Activated naive CD4-positive, alpha-beta T cell treated with anti-CD3 and anti-CD28 coated beads, Interleukin-2, amount 50 U/mL, for 72 hours (primary cell): ENCODE measurements around the gene PCDH12. TPM values are rescaled to one million over a fixed set of nuclear protein-coding genes. Genes with fewer than 3 reads are reported as not detected.

Experiments
- ATAC-seq, 2 donors: fragments of 150-1000 bp; cut with Tn5 transposase; 2 replicates each; pipeline ENCODE4 v1.10.0; 2021; ENCODE audit warnings: mild to moderate bottlenecking in 2 of 2, moderate library complexity in 2 of 2
- DNase-seq, 2 donors: peaks; one replicate each; pipeline ENCODE4 v3.0.0; 2021 to 2022; ENCODE audit warnings: low spot score in 2 of 2
- H3K27ac Mint-ChIP-seq, 2 donors: one replicate each; pipeline ENCODE4 v1.8.0; 2022; ENCODE audit warnings: mild to moderate bottlenecking in 2 of 2, mixed read lengths in 2 of 2
- H3K36me3 Mint-ChIP-seq, 2 donors: one replicate each; pipeline ENCODE4 v1.8.0; 2022; ENCODE audit warnings: mixed read lengths in 2 of 2
- H3K9me3 Mint-ChIP-seq, 2 donors: one replicate each; pipeline ENCODE4 v1.8.0; 2022; ENCODE audit warnings: mixed read lengths in 2 of 2
- total RNA-seq, 2 donors: library from RNA; stranded (reverse); gene quantifications; one replicate each; pipeline ENCODE4 v1.2.3, GENCODE V29; 2022

PCDH12 gene
- total RNA-seq, 2 donors from 2014 or later: 0.60 to 0.73 TPM

DNA sequence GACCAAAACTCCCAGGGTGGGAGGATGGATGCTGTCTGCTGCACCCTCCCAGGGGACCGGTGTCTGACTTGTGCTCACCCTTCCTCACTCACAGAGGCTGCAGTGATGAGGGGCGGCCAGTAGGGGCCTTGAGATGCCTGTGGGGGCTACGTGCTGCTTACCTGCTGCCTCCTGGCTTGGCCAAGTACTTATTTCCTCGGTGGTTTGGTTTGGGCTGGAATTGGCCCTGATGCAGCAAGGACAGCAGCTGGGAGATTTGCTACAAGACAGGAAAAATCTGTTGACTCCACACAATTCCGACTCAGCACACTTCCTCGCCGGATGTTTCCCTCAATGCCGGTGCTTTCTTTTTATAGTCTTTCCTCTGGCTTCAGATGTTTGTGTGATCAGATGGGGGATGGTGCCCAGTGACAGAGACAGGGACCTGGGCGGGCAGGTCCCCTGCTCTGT lies 6.6 kb downstream of the PCDH12 start:
- H3K27ac Mint-ChIP-seq: peak overlapping the region; percentile 11 to 40
- H3K9me3 Mint-ChIP-seq: no peaks in the 10 kb centered on the region
- DNase-seq (peak in 1 of 2 donors; percentile 39), ATAC-seq (peak; percentile 29 to 84)
- H3K36me3 Mint-ChIP-seq: no peaks in the 10 kb centered on the region

DNA sequence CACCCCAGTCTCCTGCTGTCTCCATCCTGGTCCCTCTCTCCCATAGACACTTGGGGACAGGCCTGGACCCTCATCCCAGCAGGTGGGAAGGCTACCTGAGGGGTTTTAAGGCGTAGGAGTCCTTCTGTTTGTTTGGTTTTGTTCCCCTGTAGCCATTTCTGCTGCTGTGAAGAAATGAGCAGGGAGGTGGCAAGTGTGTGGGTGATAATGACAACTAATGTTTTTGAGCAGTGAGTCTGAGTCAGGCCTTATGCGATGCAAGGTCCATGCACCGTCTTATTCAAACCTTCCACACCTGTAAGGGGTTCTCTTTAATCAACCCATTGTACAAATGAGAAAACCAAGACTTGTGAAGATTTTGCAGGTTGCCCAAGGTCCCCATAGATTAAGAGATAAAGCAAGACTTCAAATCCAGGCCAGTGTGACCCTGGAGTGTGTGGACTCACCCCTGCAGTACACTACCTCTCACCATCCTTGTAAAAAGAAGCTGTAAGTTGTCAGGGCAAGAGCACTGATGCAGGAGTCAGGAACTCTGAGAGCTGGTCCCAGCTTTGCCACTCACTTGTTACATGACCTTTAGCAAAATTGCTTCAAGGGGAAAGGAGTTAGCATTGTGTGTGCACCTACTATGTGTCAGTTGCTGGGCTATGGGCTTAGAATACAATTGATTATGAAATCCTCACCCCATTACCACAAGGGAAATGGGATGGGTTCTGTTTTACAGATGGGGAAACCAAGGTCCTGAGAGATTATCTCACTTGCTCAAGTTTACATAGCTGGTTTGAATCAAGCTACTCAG lies 7.6 kb downstream of the PCDH12 start:
- no peak overlapping the region for H3K27ac Mint-ChIP-seq
- ATAC-seq: peak in 1 of 2 donors; percentile 46

DNA sequence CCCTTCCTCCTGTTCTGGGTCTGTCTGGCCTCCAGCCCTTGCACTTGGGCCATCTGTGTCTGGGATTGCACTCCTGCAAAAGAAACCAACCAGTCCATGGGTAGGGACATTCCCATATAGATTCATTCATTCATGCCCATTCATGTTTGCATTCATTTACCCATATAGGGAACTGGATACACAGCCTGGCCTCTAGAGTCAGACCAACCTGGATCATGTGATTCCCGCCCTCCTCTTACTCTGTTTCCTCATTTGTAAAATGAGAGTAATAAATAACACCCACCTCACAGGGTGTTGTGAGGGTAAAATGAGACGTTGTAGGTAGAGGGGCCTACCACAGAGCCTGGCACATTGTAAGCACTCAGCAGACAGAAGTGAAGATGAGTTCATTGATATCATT lies 8.5 kb downstream of the PCDH12 start:
- Mint-ChIP-seq H3K9me3 (no peaks in the 10 kb centered on the region), H3K27ac (no peak overlapping the region), H3K36me3 (no peaks in the 10 kb centered on the region)
- DNase-seq: no peak
- no peak for ATAC-seq

More for the DNA sequence above, 7.6 kb downstream of the PCDH12 start:
- Mint-ChIP-seq H3K9me3 (no peaks in the 10 kb centered on the region), H3K36me3 (no peaks in the 10 kb centered on the region)
- no peak for DNase-seq

DNA sequence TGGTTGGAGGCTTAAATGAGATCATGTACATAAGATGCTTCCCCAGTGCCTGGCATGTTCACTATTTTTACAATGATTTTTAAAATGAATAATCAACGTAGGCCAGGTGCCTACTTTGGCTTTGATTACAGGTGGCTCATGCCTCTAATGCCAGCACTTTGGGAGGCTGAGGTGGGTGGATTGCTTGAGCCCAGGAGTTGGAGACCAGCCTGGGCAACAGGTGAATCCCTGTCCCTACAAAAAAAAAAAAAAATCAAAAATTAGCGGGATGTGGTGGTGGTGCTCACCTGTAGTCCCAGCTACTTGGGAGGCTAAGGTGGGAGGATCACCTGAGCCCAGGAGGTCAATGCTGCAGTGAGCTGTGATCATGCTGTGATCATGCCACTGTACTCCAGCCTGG lies 9.2 kb downstream of the PCDH12 start:
- H3K27ac Mint-ChIP-seq: no peak overlapping the region
- DNase-seq: no peak
- H3K36me3 Mint-ChIP-seq: no peaks in the 10 kb centered on the region
- H3K9me3 Mint-ChIP-seq: no peaks in the 10 kb centered on the region
- no peak for ATAC-seq

DNA sequence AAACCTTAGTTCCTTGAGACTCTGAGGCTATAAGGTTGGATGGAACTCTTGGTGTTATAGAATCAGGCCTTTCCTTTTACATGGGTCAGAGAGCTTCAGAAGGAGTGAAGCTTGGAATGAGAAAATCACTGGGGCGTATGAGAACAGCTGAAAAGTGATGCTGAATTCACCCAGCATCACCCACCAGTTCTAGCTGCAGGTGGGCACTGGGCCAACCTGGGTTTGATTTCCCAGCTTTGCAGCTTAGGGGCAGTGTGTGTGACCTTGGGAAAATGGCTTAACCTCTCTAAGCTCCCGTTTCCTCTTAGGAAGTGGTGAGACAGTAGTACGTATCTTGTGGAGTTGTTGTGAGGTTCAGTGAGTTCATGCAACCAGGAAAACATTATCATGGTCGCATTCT lies 10.7 kb downstream of the PCDH12 start:
- DNase-seq (no peak), ATAC-seq (no peak)
- no peak overlapping the region for H3K27ac Mint-ChIP-seq
- H3K36me3 Mint-ChIP-seq: no peaks in the 10 kb centered on the region
- H3K9me3 Mint-ChIP-seq: no peaks in the 10 kb centered on the region

DNA sequence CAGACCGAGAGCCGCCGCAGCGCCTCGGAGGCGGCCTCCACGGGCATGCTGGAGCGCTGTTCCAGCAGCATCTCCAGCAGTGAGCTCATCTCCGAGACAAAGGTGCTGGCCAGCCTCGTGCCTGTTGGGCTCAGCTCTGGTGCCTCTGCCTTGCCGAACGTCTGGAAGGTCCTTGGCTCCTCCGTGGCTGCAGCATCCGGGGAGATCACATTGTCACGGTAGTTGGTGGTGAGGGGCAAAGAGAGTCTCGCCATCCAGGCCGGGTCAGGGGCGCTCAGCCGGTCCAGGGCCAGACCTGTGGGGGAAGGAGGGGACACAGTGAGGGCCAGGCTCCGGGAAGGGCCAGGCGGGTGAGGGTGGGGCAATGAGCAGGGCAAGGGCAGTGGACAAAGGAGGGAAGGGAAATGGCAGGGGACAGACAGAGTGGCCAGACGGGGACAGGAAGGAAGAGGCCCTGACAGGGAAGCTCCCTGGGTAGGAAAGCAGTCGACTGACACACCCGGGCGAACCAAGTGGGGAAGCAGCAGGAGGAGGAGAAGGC lies 12.4 kb downstream of the PCDH12 start:
- ATAC-seq: no peak
- Mint-ChIP-seq H3K27ac (no peak overlapping the region), H3K9me3 (no peaks in the 10 kb centered on the region), H3K36me3 (no peaks in the 10 kb centered on the region)
- no peak for DNase-seq

DNA sequence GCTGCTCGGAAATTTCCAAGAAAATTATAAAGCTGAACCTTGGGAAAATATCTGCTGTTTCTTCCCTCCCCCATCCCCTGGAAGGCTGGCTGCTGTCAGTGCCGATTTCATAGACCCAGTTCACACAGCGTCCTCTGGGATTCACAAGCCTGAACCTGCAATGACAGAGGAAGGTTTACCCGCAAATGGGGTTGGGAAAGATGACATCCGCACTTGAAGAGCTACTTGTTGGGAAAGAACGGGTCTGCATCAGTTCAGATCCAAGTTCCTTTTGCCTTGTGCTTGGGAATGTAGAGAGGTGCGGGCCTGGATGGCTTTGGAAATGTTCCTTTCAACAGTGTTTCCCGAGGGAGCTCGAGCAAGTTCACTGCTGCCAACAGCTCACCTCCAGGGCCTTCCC lies 13.9 kb downstream of the PCDH12 start:
- Mint-ChIP-seq H3K36me3 (no peaks in the 10 kb centered on the region), H3K27ac (no peak overlapping the region), H3K9me3 (no peaks in the 10 kb centered on the region)
- ATAC-seq (no peak), DNase-seq (no peak)

DNA sequence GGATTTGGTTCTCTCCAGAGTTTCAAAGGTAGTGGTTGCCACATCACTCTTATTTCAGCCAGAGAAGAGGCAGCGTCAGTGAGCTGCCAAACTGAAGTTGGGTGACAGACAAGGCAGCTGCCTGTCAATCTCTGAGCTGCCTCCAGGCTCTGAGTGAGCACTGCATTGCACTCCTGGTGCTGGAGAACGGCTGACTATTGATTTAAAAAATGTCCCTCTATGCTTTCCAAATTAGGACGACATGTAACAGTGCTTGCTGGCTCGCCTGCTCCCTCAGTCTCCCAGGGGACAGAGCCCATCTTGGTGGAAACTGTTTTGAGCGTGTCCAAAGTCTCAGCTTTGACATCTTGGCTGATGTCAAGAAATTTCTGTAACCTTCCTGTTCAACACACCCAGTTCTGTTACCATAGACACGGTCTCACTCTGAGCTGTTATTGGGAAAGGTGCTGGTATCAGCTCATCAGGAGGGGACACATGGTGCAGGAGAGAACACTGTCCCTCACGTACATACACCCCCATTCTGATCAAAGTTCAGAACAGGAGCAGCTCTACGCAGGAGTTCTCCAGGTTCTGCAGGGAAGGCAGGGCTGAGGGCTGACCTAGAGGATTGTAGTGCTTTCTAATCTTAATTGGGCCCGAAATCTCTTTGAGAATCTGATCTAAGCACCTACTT lies 15.7 kb downstream of the PCDH12 start:
- ATAC-seq (no peak), DNase-seq (no peak)
- peak overlapping the region in 1 of 2 donors; percentile 87 for H3K27ac Mint-ChIP-seq
- no peaks in the 10 kb centered on the region for H3K9me3 Mint-ChIP-seq
- no peaks in the 10 kb centered on the region for H3K36me3 Mint-ChIP-seq

DNA sequence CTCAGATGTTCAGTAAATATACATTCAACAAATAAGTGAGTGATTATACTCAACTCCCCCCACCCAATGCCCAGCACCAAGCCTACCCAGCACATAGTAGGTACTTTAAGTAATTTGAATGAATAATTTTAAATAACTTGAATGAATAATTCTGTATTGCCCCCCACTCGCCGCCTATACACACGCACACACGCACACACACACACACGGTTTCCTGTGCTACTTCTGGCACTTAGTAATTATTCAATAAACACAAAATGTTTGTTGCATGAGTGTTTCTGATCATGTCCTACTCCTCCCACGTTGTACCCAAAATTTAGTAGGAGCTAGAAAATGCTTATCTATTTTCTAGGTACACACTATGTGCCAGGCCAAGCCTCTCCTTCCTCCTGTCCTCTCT lies 16.2 kb downstream of the PCDH12 start:
- ATAC-seq (no peak), DNase-seq (no peak)
- Mint-ChIP-seq H3K9me3 (no peaks in the 10 kb centered on the region), H3K27ac (peak overlapping the region in 1 of 2 donors; percentile 87), H3K36me3 (no peaks in the 10 kb centered on the region)

DNA sequence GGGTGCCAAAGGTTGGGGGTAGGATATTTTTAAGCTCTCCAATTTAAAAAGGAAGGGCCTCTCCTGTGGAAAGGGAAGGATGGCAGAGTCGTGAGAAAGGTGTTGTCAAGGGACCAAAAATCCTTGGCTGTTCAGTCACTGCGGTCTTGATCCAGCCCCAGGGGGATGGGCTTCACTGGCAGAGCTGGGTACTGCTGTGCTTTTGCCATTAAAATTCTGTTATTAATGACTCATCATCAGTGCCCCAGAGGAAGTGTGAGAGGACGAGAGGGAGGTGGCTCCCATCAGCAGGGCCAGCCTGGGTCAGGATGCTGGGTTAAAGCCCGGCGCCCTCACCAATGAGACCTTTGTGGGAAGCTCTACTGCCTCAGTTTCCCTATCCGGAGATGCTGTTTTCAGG lies 16.7 kb downstream of the PCDH12 start:
- Mint-ChIP-seq H3K36me3 (no peaks in the 10 kb centered on the region), H3K9me3 (no peaks in the 10 kb centered on the region), H3K27ac (peak overlapping the region in 1 of 2 donors; percentile 94)
- ATAC-seq (no peak), DNase-seq (no peak)

DNA sequence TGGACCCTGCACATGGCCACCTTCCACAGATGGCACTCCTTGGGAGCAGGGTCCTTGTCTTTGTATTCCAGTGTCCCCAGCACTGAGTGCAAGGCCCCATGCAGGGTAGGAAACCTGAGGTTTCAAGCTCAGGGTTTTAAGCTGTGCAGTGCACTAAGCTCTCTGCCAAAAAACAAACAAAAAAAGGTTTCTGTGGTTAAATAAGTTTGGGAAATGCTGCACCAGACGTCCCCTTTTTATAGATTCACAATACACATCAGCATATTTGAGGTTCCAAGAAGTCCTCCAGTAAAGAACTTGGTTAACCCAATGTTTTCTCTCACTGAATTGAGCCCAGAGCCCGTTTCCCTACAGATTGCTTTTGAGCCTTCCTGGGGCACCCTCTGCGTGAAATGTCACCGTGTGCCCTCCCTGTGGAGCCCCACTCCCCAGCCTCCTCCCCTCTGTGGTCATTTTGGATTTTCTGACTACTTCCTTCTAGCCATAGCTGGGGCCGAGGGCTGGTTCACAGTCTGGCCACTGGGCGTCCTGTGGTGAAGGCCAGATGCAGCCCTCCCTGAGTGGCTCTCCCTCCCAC lies 17.2 kb downstream of the PCDH12 start:
- Mint-ChIP-seq H3K36me3 (no peaks in the 10 kb centered on the region), H3K27ac (peak overlapping the region; percentile 46 to 94), H3K9me3 (no peaks in the 10 kb centered on the region)
- ATAC-seq (peak in 1 of 2 donors; percentile 18), DNase-seq (no peak)

DNA sequence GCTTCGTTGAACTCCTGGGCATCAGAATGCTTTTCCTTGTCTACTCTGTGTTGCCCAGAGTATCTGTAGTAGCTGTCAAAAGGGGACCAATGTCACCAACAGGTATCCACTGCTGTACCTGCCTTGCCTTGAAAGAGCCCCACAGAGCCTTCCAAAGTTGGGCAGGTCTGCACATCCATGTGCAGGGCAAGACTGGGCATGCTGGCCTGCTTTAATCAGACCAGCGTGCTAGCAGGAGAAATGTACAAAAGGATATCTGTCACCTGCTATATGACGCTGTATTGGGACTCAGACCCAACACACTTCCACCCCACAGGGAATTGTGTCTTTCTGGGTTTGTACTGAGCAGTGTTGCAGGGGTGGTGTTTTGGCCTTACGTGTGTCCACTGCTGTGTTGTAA lies 22.5 kb downstream of the PCDH12 start:
- H3K27ac Mint-ChIP-seq: peak overlapping the region; percentile 7 to 65
- DNase-seq: no peak
- no peak for ATAC-seq
- H3K9me3 Mint-ChIP-seq: no peaks in the 10 kb centered on the region
- H3K36me3 Mint-ChIP-seq: no peaks in the 10 kb centered on the region

DNA sequence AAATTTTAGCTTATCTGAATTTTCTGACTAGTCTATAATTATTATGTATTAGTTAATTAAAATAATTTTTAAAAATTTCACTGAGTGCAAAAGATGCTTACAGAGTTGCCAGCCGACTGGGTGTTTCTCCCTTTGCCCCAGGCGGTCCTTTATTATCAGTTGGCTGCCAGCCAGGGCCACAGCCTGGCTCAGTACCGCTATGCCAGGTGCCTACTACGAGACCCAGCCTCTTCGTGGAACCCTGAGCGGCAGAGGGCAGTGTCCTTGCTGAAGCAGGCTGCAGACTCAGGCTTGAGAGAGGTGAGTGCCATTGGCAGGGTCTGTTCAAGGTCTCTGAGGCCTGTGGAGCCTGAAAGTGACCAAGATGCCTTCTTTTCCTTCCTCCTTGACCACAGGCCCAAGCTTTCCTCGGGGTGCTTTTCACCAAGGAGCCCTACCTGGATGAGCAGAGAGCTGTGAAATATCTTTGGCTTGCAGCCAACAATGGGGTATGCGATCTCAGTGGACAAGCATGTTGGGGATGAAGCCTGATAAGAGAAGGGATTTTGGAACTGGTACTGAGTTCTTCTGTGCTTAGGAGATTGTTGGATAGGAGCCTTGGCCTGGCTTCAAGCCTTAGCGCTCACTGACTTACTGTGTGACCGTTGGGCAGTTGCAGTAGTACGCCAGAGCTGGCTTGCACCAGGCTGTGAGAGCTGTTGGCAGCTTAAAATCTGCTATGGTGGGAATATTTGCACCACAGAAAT lies 23.7 kb downstream of the PCDH12 start:
- no peaks in the 10 kb centered on the region for H3K9me3 Mint-ChIP-seq
- DNase-seq (no peak), ATAC-seq (no peak)
- no peaks in the 10 kb centered on the region for H3K36me3 Mint-ChIP-seq
- H3K27ac Mint-ChIP-seq: no peak overlapping the region

DNA sequence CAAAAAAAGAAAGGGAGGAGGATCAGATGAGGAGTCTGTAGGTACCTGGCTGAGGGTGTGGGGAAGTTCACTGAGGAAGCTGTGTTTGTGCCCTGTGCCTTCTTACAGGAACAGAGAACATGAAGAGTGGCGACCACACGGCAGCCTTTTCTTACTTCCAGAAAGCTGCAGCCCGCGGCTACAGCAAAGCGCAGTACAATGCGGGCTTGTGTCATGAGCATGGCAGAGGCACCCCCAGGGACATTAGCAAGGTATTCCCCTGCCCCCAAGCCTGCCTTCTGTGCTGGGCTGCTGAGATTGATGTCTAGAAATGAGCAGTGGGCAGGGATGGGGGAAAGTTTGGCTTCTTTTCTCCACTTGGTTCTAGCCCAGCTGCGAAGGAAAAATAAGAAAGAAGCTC lies 24.9 kb downstream of the PCDH12 start:
- DNase-seq (no peak), ATAC-seq (no peak)
- no peaks in the 10 kb centered on the region for H3K9me3 Mint-ChIP-seq
- peaks cover 0 to 2% of the 10 kb centered on the region in 2 donors for H3K36me3 Mint-ChIP-seq
- peak overlapping the region in 1 of 2 donors; percentile 24 for H3K27ac Mint-ChIP-seq

DNA sequence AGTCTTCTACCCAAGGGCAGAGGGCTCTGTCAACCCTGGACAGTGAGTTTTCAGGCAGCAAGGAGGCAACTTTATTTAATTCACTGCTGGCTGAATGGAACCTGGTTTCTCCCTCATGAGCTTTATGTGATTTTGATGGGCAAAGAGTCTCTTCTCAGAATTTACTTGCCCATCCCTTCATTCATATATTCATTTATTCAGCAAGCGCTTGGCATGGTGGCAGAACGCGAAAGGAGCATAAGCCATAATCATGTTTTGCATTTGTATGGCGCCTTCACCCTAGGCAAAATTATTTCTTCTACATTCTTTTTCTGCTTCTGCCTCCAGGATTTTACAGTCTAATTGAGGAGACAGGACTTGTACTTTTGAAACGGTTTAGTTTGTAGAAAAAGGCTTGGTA lies 26.3 kb downstream of the PCDH12 start:
- ATAC-seq: no peak
- DNase-seq: no peak
- Mint-ChIP-seq H3K36me3 (peaks cover under 1 to 9% of the 10 kb centered on the region in 2 donors), H3K9me3 (no peaks in the 10 kb centered on the region), H3K27ac (peak overlapping the region in 1 of 2 donors; percentile 58)

DNA sequence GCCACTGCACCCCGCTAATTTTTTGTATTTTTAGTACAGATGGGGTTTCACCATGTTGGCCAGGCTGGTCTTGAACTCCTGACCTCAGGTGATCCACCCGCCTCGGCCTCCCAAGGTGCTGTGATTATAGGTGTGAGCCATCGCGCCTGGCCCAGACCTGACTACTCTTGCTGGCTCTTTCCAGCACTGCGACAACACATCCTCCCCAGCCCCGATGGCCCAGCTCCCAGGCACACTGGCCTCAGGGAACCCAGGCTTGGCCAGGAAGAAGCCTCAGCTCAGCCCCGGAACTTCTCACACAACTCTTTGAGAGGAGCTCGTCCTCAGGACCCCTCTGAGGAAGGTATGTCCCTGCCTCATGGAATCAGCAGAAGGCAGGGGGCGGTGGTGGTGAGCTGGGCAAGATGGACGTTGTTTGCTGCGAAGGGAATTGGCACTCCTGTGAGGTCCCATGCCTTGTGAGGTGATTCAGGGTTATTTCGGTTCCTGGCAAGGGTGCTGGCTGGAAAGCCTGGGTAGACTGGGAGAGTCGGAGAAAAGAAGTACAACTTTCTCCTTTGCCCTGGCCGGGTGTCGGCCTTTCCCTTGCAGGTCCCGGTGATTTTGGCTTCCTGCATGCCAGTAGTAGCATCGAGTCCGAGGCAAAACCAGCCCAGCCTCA lies 28.5 kb downstream of the PCDH12 start:
- H3K9me3 Mint-ChIP-seq: no peaks in the 10 kb centered on the region
- peaks cover 10 to 16% of the 10 kb centered on the region in 2 donors for H3K36me3 Mint-ChIP-seq
- ATAC-seq: no peak

More for the DNA sequence above, 28.5 kb downstream of the PCDH12 start:
- DNase-seq: no peak
- no peak overlapping the region for H3K27ac Mint-ChIP-seq
